Thoracic aorta (tissue), 2 donors: Measurements from ENCODE around the gene FAM161A. TPM values are rescaled to one million over a fixed set of nuclear protein-coding genes. Genes with fewer than 3 reads are reported as not detected.

Source experiments
- ATAC-seq: fragments of 150-250 bp; one replicate; pipeline ENCODE4 v1.8.0; 2017; ENCODE audit warnings: low read depth; ENCODE audit not compliant: insufficient number of reproducible peaks, low FRiP score
- DNase-seq: peaks from one replicate; pipeline ENCODE4 v3.0.0-alpha.2; 2020; ENCODE audit warnings: low spot score
- H3K27ac ChIP-seq, 2 donors: fragments of 200-600 bp; sonication (generic); 1 replicate in 1 of 2; 2 replicates in 1 of 2; pipeline ENCODE4 v1.5.1; 2016; ENCODE audit warnings: mild to moderate bottlenecking in 2 of 2, moderate library complexity in 2 of 2
- H3K27me3 ChIP-seq: fragments of 200-600 bp; sonication (generic); replicated peaks from 2 replicates; pipeline ENCODE4 v1.6.0; 2016; ENCODE audit warnings: mild to moderate bottlenecking; ENCODE audit not compliant: insufficient read depth
- H3K36me3 ChIP-seq: fragments of 200-600 bp; sonication (generic); one replicate; pipeline ENCODE4 v1.5.1; 2016
- H3K4me1 ChIP-seq, 2 donors: fragments of 200-600 bp; sonication (generic); 1 replicate in 1 of 2; 2 replicates in 1 of 2; pipeline versions ENCODE4 v1.5.1 to v1.6.0; 2016; ENCODE audit warnings: low read depth in 2 of 2, mild to moderate bottlenecking in 1 of 2; ENCODE audit not compliant: control insufficient read depth in 1 of 2
- H3K4me3 ChIP-seq: fragments of 200-600 bp; sonication (generic); 2 replicates; pipeline ENCODE4 v1.5.1; 2016; ENCODE audit warnings: mild to moderate bottlenecking
- H3K9me3 ChIP-seq: fragments of 200-600 bp; sonication (generic); 2 replicates; pipeline ENCODE4 v1.5.1; 2016
- CTCF ChIP-seq: fragments of 200-600 bp; sonication (generic); IDR thresholded peaks from one replicate; pipeline ENCODE4 v1.5.1; 2019; ENCODE audit warnings: antibody characterized with exemption
- total RNA-seq, 2 donors: library from RNA; depleted of rRNA; stranded (reverse); fragments of >200 nt; gene quantifications; one replicate each; pipeline versions ENCODE4 v1.1.0 to v1.2.3, GENCODE V29; 2016

FAM161A gene
- total RNA-seq, 2 donors from 2014 or later = 4.6 to 13.8 TPM

GRCh38 chr2:61775956-61776570 is 77.8 kb downstream of the FAM161A start:
- TF ChIP-seq CTCF = no peak
- no peak for ATAC-seq
- H3K27ac ChIP-seq = no peak overlapping the region

More at GRCh38 chr2:61775956-61776570, 77.8 kb downstream of the FAM161A start:
- Histone ChIP-seq H3K36me3 (no peaks in the 10 kb centered on the region), H3K9me3 (peaks cover under 1% of the 10 kb centered on the region), H3K4me3 (no peak overlapping the region), H3K27me3 (no peaks in the 10 kb centered on the region), H3K4me1 (no peaks in the 10 kb centered on the region)
- DNase-seq = no peak

Other genes with a start within 250 kb of the FAM161A start
- 10 to 100 TPM; 50.4 to 60.5 TPM for gene CCT4, start 34.6 kb upstream of the FAM161A start, total RNA-seq
- gene COMMD1, start 51.6 kb upstream of the FAM161A start, total RNA-seq = 10 to 100 TPM; 51.1 to 57.8 TPM